Fibroblast of villous mesenchyme (primary cell): ENCODE results near the gene TIMM23B. TPM values are rescaled to one million over a fixed set of nuclear protein-coding genes. Genes with fewer than 3 reads are reported as not detected.
"Not testable (repeated sequence)": the region's sequence is repeated elsewhere in the genome, so short reads cannot be mapped to it uniquely, and the experiment has no call there.

Source experiments
- DNase-seq: peaks from one replicate; pipeline ENCODE4 v3.0.0-alpha.2; 2010; ENCODE audit warnings: low read depth
- H3K4me3 ChIP-seq: 2 replicates; pipeline ENCODE4 v1.5.1; 2011; ENCODE audit warnings: low read depth, mild to moderate bottlenecking, low read length
- total RNA-seq: library from RNA; depleted of rRNA; stranded (reverse); fragments of >200 nt; gene quantifications from 2 replicates; pipeline ENCODE4 v1.2.3, GENCODE V29; 2012

The TIMM23B gene, protein sequence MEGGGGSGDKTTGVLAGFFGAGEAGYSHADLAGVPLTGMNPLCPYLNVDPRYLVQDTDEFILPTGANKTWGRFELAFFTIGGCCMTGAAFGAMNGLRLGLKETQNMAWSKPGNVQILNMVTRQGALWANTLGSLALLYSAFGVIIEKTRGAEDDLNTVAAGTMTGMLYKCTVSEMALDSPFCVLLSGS
- 20.7 and 25.4 TPM in 2 replicates for total RNA-seq

DNA sequence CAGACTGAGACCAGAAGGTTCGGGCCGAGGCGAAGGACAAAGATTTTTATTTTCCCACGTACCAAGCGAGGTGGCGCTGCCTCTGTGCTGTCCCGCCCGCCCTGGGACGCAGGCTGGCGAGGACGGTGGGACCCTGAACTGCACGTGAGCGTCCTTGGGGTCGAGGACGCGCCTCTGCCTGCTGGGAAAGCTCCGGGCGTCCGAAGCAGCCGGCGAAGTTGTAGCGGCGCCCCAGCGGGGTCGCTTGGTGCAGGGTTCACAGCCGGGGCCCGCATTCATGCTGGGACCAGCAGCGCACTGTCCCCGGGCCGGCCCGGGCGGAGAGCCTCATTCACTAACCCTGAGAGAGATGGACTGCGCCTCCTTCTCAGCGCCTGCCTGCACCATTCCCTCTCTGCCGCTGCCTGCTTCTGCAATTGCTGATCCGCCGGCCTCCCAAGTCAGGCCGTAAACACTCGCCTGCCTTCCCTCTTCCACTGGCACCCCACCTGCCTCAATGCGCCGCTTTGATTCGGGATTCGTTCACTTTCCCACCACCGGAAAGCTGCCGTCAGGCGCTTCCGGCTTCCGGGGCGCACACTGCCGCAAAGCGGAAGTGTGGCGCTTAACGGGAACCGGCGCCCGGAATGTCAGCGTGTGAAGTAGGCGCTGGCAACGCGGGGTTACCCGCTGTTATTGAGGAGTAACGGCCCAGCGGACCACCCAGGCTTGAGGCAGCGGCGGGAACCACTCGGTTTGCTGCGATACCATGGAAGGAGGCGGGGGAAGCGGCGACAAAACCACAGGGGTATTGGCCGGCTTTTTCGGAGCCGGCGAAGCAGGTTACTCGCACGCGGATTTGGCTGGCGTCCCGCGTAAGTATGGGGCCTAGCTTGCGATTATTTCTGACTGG is at the start of gene TIMM23B, which contains the start of gene PARG:
Gene TIMM23B, plus strand, starts transcription at position 607 of the 892 bp plus-strand sequence. Its CDS starts 142 bp downstream, at position 749.
Gene PARG, minus strand, starts transcription at position 581 of the 892 bp plus-strand sequence. Its CDS starts 302 bp downstream, at position 279.
- H3K4me3 ChIP-seq, result peak within 1 kb of the TSS; percentile 74
- peak; percentile 83 for DNase-seq

DNA sequence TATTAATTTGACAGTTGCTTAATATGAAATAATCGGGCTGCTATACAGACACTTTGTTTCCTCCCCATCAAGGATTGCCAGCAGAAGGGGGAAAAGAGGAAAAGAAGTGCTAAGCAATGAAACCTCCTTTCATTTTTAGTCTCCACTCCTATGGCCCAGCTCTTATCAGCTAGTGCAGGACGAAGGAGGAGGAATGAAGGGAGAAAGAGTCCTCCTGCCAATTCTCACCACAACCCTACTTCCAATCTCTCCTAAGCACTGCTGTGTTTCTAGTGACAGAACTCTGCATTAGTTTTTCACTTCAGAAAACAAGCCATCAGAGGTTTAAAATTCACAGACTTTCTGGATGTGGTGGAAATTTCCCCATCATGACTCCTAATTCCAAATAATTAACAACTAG is 41.9 kb upstream of the TIMM23B start:
- not testable (repeated sequence) for DNase-seq

DNA sequence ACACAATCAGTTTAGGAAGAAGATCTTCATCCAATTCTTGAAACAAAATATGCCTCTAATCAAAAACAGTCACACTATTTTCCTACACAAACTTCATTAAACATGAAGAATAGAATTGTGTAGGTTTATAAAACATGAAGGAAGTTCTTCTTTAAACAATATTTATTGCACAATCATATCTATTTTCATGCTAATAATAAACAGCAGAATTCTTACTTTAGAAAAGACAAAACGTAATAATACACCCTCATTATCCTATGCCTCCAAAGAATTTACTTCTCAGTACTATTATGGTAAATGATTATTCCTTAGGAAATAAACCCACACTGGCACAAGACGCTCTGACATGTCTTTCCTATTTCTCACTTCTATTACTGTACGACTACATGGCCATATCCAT is 41.4 kb upstream of the TIMM23B start:
- DNase-seq, result not testable (repeated sequence)

More for the DNA sequence above, 41.9 kb upstream of the TIMM23B start:
- not testable (repeated sequence) for H3K4me3 ChIP-seq

DNA sequence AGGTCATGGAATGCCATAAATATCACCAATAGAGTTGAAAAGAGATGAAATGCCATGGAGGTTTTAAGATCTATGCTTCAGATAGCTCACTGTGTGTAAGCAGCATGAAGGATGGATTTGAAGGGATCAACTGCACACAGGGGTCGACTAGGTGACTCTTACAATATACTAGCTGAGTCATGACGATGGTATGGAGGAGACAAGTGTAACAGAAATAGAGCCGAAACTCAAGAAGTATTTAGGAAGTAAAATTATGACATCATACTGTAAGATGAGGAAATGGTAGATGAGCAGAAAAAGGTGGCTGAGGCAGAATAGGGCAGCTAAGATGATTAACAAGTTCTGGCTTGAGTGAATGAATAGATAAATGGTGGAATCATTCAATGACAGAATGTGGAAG is 38.0 kb upstream of the TIMM23B start:
- DNase-seq, H3K4me3 ChIP-seq: not testable (repeated sequence)

More for the DNA sequence above, 41.4 kb upstream of the TIMM23B start:
- not testable (repeated sequence) for H3K4me3 ChIP-seq

DNA sequence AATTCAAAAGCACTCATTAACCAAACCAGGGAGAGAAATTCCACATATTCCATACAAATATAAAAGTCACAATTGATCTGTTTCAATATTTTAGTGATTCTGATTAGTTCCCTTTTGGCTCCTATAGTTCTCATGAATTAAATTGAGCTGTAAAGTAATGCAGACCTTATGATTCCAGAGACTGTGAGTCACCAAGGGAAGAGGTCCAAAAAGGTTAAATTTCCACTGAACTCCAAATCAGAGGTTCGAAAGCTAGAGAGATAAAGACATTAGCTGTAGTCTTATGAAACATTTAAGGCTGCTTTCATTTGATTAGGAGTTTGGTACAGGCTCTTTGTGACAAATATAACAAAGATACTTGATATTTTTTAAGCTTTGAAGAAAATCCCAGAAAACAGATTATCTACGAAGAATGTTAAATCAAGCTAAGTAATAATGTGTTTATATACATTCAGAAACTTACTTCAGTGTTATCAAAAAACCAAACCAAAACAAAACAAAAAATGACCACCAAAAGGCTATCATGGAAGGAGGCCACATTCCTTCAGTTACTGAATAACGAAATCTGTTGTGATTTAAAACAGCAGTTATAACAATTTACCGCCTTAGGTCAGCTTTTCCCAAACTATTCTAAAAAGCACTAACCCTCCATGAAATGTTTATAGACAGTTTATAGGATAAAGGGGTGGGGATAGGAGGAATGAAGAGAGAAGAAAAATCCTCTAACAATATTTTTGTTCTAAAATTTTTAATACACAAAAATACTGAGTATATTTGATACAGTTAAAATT is 33.4 kb upstream of the TIMM23B start:
- DNase-seq, result peak; percentile 16

DNA sequence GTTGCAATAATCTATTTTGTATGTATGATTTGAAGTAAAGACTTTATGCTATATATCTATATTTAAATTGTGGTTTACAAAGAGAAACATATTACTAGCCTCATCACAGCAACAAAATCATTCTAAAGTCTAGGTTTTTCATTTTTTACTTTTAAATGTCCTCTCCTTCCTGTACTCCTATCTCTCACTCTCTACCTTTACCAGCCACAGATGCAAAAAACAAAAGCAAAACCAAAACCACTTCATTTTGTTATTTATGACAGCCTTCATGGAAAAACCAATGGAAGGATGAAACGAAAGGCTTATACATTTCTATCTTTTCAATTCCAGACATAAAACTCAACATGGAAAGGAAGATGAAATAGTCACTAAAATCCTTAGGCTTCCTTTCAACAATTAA is 31.6 kb upstream of the TIMM23B start:
- DNase-seq, H3K4me3 ChIP-seq: not testable (repeated sequence)

More for the DNA sequence above, 33.4 kb upstream of the TIMM23B start:
- not testable (repeated sequence) for H3K4me3 ChIP-seq

DNA sequence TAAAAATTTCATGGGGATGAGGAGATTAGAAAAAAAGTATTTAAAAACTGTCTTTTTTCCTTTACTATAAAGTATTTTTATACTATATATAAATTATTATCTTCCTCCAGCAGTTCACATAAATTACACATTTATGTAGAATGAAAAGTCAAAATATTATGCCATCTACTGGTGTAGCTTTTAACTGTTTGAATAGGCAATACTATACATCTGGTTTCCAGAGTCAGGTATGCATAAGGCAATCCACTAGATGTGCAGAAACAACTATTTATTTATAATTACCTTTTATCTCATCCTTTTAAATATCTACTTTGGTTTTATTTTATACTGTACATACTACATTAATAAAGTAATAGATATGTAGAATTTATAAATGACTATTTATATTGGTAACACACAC is 25.4 kb upstream of the TIMM23B start:
- not testable (repeated sequence) for H3K4me3 ChIP-seq, DNase-seq

DNA sequence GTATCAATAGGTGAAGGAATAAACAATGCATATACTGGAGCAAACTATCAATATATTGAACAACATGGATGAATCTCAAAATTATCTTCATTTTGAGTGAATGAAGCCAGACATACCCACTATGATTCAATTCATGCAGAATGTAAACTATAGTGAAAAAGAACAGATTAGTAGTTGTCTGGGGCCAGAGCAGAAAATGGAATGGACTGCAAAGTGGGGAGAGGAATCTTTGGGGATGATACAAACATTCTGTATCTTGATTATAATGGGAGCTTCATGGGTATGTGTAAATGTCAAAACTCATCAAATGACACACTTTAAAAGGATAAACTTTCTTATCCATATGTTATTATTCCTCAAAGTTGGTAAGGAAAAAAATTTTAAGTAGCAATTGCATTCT is 23.9 kb upstream of the TIMM23B start:
- DNase-seq, result peak; percentile 29
- H3K4me3 ChIP-seq, result not testable (repeated sequence)

DNA sequence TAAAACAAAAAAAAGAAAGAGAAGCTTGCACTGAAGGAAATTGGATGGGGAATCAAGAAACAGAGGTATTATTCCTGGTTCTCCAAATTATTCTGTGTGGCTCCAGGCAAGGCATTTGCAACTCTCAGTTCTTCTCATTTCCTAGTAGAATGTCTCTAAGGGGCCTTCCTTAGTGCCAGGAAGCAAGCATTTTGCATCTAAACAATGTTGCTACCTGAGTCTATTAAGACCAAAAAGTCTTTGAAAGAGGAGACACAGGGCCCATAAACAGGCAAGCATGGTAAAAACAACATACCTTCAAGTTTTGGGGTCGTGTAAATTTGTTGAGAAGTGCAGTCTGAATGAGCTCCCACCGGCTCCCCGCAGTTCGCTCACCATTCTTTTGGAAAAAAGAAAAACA is 19.8 kb upstream of the TIMM23B start:
- not testable (repeated sequence) for DNase-seq, H3K4me3 ChIP-seq

DNA sequence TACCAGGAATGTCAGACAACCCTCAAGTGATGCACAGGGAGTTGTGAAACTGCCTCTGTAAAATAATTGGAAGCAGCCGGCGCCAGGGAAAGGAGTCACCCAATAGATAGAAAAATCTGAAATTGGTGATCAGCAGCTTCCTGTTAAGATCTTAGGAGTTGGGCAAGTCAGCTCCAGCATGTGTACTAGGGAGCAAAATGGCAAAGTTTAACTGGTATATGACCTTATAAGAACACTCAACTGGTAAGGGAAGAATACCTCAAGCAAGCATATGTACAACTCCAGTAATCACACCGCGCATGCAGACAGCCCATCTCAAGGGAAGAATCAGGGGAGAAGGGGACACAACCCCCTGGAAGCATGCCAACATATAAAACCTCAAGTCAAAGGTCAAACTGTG is 18.3 kb upstream of the TIMM23B start:
- not testable (repeated sequence) for H3K4me3 ChIP-seq, DNase-seq

DNA sequence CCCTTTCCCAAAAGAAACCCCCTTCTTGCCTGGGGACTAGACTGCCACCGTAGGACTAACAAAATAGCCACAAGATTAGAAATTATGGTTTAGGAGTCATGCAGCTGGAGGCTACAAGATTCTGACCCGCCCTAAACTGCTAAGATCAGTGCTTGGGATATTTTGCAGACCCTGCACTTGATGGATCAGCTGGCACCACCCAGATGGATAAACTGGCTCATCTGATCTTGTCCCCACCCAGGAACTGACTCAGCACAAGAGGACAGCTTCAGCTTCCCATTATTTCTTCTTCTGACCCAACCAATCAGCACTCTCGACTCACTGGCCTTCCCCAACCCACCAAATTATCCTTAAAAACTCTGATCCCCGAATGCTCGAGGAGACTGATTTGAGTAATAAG is 10.6 kb upstream of the TIMM23B start:
- not testable (repeated sequence) for H3K4me3 ChIP-seq

DNA sequence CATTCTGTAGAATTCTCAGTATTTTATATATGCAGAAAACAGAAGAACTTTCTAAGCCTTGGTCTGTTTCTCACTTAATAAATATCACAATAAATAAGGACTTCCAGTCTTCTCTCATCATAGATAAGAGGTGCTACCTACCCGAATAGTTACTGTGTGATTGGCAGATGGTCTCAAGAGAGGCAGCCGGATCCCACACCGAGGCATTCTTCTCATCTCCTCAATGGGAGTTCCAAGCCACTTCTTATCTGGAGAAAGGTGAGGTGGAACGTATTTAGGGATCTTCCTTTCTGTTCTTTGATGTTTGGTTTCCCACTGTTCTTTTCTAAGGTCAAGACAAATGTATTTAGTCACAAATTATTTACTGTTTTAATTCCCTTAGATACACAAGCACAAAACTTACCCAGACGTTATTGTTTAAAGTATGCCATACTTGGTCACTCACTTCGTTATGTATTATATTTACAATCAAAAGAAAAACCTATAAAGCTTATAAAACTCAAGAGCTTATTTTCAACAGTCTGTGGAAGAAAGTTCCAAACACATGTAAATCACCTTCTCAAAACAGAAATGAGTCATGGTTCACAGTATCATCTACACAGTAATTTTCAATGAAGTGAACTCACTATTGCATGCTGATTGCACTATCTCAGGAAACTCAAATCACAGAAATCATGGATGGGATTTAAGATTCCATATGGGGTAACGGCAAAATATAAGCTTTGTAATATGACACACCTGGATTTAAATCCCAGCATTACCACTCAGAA is 9.7 kb upstream of the TIMM23B start:
- not testable (repeated sequence) for DNase-seq, H3K4me3 ChIP-seq

More for the DNA sequence above, 10.6 kb upstream of the TIMM23B start:
- peak; percentile 43 for DNase-seq

DNA sequence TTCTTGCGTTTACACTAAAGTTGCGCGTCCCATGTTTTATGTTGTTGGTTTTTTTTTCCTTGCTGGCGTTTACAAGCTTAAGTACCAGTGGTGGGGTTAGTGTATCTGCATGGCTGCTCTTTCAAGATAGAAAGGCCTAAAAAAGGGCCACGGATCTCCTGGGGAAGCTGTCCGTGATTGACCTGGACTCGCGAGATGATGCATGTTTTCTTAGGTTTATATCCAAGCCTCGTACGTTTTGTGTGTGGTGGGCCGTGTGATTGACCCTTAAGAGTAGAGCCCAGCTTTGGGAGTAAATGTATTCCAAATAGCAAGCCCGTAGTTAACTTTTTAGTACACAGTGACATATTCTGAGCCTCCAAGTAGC is 469 bp downstream of the TIMM23B start:
- peak overlapping the region; percentile 74 for H3K4me3 ChIP-seq
- DNase-seq, result peak; percentile 17

DNA sequence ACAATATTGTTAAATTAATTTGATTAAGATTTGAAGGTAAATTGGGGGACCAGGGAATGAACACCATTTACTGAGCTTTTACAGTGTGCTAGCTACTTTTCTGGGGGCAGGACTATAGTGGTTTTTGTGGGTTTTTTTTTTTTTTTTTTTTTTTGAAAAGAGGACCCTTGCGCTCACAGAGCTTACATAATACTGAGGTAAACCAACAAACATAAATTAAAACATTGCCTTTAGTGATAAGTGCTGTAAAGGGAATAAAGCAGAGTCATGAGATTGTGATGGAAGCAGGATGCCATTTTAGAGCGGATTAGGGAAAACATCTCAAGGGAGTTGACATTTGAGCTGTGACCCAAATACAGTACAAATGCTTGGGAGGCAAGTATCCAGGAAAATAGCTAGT is 1.8 kb downstream of the TIMM23B start:
- DNase-seq, result not testable (repeated sequence)
- H3K4me3 ChIP-seq, result peak overlapping the region; percentile 21

DNA sequence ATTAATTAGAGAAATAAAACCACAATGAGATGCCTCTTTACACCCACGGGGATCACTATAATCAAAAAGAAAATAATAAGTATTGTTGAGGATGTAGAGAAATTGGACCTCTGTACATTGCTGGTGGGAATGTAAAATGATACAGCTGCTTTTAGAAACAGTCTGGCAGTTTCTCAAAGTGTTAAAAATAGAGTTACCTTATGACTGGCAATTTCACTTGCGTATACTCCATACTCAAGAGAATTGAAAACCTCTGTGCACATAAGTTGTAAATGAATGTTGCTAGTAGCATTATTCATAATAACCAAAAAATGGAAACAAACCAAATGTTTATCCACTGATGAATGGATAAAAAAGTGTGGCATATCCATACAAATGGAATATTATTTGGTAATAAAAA is 6.3 kb downstream of the TIMM23B start:
- not testable (repeated sequence) for H3K4me3 ChIP-seq, DNase-seq

DNA sequence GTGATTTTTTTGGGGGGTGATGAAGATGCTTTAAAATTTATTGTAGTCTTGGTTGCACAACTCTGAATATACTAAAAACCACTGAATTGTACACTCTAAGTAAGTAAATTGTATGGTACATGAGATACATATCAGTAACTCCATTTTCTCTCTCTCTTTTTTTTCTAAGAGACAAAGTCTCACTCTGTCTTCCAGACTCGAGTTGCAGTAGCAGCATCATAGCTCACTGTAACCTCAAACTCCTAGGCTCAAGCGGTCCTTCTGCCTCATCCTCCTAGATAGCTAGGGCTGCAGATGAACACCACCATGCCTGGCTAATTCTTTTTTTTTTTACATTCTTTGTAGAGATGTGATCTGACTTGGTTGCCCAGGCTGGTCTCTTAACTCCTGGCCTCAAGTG is 6.9 kb downstream of the TIMM23B start:
- DNase-seq, H3K4me3 ChIP-seq: not testable (repeated sequence)

DNA sequence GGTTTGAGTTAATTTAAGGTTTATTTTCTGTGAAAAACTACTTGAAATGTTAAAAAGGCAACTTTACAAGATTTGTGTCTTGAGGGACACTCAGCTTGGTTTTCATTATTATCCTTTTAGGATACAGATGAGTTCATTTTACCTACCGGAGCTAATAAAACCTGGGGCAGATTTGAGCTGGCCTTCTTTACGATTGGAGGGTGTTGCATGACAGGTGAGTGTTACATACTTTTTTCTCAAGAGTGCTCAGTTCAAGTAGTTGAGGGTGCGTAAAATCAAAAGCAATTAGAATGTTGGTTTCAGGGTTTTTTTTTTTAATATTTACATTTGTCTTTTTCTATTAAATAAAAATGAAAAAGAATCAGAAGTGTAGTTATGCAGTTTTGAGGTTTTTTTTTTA is 10.2 kb downstream of the TIMM23B start:
- not testable (repeated sequence) for DNase-seq, H3K4me3 ChIP-seq

DNA sequence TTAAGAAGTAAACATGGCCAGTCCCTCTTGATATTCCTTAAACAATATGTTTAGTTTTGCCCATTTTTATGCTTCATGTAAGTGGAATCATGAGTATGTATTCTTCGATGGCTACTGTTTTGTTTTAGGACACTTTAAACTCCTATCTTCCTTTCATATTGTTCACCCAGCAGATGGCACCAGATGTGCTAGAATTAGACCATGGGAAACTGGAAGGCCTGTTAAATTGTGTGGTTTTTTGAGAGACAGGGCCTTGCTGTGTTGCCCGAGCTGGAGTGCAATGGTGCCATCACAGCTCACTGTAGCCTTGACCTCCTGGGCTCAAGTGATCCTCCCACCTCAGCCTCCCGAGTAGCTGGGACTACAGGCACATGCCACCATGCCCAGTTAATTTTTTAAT is 11.3 kb downstream of the TIMM23B start:
- H3K4me3 ChIP-seq, result not testable (repeated sequence)
- DNase-seq, result peak; percentile 44
